GM21528 (cell line): ENCODE results near the gene SLC35G6.
"Not testable (repeated sequence)": the region's sequence is repeated elsewhere in the genome, so short reads cannot be mapped to it uniquely, and the experiment has no call there.

Source experiments
- ATAC-seq: cut with Tn5 transposase; IDR thresholded peaks from one replicate; pipeline ENCODE4 v1.9.1; 2021; ENCODE audit warnings: mild to moderate bottlenecking, moderate library complexity; ENCODE audit not compliant: unreplicated experiment, low FRiP score

Gene SLC35G6

GRCh38 chr17:7481275-7481674 lies at the start of gene SLC35G6:
Gene SLC35G6 (plus strand): TSS chr17:7481446. CDS start chr17:7481517, 71 bp downstream.
- ATAC-seq = not testable (repeated sequence)

GRCh38 chr17:7432296-7432695 lies 49.0 kb upstream of the SLC35G6 start:
- no peak for ATAC-seq

DNA sequence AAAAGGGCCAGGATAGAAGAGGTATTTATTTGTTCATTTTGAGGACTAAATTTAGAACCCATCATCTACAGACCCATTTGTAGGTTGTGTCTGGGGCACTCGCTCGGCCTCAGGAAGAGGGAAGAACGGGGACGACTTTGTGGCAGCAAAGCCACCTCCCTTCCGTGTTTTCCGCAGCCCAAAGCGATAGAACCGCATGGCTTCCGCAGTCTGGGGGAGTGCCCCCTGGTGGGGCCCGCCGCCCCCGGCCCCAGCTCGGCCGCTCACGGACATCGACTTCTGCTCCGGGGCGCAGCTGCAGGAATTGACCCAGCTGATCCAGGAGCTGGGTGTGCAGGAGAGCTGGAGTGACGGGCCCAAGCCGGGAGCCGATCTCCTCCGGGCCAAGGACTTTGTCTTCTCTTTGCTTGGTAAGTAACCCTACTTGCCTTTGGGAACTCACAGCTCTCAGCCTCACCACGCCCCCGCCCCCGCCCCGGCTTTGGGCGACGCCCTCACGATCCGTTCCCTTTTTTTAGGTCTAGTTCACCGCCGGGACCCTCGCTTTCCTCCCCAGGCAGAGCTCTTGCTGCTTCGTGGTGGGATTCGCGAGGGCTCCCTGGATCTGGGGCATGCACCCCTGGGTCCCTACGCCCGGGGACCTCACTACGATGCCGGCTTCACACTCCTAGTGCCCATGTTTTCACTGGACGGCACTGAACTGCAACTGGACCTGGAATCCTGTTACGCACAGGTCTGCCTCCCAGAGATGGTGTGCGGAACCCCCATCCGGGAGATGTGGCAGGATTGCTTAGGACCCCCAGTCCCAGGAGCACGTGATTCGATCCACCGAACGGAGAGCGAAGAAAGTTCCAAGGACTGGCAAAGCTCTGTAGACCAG lies 45.3 kb upstream of the SLC35G6 start:
- peak; percentile 13 for ATAC-seq

- ATAC-seq = no peak
Measured at GRCh38 chr17:7436556-7437368, 44.5 kb upstream of the SLC35G6 start.

DNA sequence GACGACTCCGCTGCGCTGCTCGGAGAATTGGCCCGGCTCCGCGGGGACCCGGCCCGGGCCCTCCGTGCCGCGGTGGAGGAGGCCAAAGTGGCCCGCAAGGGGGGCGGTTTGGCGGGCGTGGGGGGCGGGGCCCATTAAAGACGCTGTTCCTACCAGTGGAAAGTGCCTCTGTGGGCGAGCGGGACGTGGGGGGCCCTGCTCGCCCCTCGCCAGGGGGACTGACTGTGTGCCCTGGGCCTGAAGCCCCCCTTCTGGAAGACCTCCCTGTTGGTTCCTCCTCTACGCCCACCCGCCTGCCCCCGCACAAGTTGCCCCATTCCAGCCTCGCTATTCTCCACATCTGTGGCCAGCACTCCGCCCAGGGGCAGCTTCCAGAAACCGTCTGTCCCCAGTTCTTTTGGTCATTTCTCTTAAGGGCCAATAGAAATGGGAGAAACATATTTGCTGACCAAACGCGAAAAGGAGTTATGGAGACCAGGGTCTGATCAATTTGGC lies 43.8 kb upstream of the SLC35G6 start:
- no peak for ATAC-seq

DNA sequence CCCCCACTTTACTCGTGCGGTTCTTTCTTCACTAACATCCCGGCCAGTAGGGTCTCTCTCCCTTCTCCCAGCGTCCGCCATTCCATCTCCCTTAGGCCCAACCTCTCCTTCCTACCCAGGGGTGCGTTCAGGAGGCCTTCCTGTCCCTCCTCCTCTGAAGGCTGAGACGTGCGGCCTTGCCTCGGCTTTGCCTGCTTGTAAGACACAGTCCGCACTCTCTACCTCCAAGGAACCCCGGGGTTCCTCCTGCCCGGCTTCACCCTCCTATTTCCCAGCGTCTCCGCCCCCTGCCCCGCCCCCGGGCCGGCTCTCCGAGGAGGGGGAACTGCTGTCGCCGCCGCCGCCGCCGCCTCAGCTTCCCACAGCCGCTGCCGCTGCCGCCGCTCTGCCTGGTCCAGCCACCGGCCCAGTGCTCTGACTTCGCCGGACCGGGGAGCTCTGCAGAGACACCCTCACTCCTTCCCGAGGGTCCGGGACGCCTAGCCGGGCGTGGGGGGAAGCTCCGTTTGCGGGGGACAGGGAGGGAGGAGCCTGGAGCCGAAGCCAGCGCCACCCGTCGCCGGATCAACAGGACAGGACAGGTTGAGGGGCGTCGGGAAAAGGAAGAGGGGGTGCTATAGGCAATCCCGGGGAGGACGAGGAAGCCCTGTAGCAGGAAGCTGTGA lies 43.2 kb upstream of the SLC35G6 start:
- no peak for ATAC-seq

DNA sequence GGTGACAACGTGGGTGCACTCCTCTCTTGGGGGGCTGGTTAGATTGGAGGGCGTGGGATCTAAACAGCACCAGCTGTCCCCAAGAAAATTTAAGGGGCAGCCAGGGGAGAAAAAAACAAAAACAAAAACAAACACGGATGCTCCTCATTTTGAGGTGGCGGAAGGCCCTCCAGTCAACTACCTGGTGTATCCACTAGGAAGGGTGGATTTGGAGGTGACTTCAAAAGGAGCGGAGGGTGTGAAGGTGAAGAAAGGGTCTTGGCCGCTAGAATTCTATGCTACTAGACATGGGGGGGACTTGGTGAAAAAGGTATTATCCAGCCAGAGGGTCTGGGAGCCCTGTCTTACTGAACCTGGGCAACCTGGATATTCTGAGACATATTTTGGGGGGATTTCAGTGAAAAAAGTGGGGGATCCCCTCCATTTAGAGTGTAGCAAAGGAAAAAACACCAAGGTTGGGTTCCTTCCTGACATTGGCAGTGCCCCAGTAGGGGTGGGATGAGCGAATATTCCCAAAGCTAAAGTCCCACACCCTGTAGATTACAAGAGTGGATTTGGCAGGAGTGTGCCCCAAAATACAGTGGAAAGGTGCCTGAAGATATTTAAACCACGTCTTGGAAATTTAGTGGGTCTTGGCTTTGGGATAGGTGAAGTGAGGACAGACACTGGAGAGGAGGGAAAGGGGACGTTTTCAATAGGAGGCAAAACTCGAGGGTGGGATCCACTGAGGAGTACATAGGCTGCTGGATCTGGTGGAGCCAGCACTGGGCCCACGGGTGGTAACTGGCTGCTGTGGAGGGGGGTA lies 42.4 kb upstream of the SLC35G6 start:
- ATAC-seq = no peak

DNA sequence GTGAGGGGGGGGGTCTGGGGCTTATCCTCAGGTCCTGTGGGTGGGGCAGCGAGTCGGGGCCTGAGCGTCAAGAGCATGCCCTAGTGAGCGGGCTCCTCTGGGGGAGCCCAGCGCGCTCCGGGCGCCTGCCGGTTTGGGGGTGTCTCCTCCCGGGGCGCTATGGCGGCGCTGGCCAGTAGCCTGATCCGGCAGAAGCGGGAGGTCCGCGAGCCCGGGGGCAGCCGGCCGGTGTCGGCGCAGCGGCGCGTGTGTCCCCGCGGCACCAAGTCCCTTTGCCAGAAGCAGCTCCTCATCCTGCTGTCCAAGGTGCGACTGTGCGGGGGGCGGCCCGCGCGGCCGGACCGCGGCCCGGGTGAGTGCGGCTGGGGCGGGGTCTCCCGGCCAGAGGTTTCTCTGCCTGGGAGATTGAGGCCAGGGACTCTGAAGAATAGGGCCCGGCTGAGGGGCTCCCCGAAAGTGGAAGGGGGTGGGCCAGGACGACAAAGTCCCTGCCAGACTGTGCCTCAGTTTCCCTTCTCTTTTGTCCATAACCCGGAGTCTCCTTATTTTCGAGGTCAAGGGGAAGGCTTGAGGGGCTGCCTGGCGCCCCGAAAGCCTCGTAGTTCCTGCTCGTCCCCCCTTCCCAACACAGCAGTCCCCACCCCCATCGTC lies 41.7 kb upstream of the SLC35G6 start, which contains the start of gene FGF11:
Gene FGF11, plus strand, starts transcription at position 51 of the 651 bp plus-strand sequence. Its CDS starts 109 bp downstream, at position 160.
- ATAC-seq = no peak

GRCh38 chr17:7440113-7440833 lies 41.0 kb upstream of the SLC35G6 start:
- ATAC-seq = no peak

GRCh38 chr17:7440834-7441195 lies 40.4 kb upstream of the SLC35G6 start:
- no peak for ATAC-seq

- ATAC-seq = no peak
Measured at GRCh38 chr17:7441266-7441665, 40.0 kb upstream of the SLC35G6 start.

DNA sequence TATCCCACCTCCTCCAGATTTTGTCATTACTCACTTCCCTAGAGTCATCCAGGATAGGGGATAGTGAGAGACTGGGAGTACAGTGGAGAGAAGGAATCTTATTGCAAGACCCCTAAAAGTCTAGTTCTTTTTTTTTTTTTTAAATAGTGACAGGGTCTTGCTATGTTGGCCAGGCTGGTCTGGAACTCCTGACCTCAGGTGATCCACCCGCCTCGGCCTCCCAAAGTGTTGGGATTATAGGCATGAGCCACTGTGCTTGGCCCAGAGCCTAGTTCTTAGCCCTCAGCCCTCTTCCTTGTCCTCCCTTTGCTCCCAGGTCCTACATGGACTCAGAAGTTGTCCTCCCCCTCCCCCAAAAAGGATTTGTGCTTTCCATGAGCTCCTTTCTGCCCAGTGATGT lies 39.1 kb upstream of the SLC35G6 start:
- no peak for ATAC-seq

GRCh38 chr17:7443499-7444485 lies 37.5 kb upstream of the SLC35G6 start:
- ATAC-seq = no peak

GRCh38 chr17:7444682-7445618 lies 36.3 kb upstream of the SLC35G6 start, which contains the start of gene CHRNB1:
Gene CHRNB1 (plus strand): TSS chr17:7445061. CDS start chr17:7445128, 67 bp downstream.
- ATAC-seq = no peak

GRCh38 chr17:7445619-7445968 lies 35.7 kb upstream of the SLC35G6 start:
- ATAC-seq = no peak

GRCh38 chr17:7448461-7448860 lies 32.8 kb upstream of the SLC35G6 start:
- ATAC-seq = no peak
